GM18508 (cell line): ENCODE data around the gene MAP3K6.

Experiments used
- ATAC-seq: cut with Tn5 transposase; IDR thresholded peaks from one replicate; pipeline ENCODE4 v1.9.1; 2021; ENCODE audit warnings: moderate number of reproducible peaks; ENCODE audit not compliant: insufficient read depth, unreplicated experiment

The MAP3K6 gene

DNA sequence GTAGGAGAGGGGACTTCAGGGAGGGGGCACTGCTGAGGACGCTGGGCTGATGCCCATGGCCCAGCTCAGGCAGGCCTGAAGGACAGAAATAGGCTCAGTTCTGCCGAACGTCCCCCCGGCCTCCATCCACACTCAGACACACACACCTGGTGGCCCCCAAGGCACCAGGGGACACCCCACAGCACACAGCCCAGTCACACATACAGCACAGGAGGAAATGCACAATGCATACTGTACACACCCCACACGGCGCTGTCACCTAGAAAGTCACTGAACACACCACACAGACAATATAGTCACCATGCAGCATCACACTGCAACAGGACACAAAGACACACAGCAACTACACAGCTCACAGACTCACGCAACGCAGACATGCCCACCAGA, 24.4 kb downstream of the MAP3K6 start:
- no peak for ATAC-seq

GRCh38 chr1:27341525-27342252, 25.1 kb downstream of the MAP3K6 start, which contains the start of gene SYTL1:
Gene SYTL1, plus strand, starts transcription at chr1:27342022. Its CDS starts 3,313 bp downstream, at chr1:27345335.
- no peak for ATAC-seq

DNA sequence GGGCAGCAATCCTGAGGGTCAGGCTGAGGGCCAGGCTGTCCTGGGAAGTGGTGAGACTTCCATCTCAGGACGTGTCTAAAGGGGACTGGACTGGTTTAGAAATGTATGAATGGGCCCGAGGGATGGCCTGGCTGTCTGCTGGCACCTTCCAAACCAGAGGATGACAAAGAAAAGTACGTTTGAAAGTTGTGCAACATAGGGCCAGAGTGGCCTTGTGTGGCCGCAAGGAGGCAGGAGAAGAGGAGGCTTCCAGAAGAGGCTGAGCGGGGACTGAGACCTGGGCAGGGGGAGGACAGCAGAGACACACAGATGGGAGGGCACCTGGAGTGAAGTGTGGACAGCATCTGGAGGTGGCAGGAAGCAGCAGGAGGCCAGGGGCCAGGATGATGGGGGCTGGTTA, 27.5 kb downstream of the MAP3K6 start:
- ATAC-seq: no peak

GRCh38 chr1:27338751-27339150, 28.0 kb downstream of the MAP3K6 start:
- ATAC-seq: no peak

DNA sequence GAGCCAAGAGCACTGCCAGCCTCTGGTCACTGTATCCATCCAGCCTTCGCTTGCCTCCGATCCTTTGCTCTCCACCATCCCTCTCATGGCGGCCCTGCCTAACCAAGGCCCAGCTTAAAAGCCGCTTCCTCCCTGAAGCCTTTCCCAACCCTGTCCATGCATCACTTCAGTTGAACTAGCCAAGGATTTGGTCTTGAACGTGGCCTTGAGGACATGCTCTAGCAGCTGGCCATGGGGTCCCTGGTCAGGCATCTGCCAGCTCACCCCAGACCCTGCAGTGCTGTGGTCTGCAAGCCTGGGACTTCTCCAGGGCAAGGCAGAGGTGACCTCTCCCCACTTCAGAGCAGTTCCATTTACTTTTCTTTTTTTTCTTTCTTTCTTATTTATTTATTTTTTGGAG, 30.0 kb downstream of the MAP3K6 start:
- no peak for ATAC-seq

- ATAC-seq: no peak
Measured at GRCh38 chr1:27335506-27336422, 31.0 kb downstream of the MAP3K6 start.

DNA sequence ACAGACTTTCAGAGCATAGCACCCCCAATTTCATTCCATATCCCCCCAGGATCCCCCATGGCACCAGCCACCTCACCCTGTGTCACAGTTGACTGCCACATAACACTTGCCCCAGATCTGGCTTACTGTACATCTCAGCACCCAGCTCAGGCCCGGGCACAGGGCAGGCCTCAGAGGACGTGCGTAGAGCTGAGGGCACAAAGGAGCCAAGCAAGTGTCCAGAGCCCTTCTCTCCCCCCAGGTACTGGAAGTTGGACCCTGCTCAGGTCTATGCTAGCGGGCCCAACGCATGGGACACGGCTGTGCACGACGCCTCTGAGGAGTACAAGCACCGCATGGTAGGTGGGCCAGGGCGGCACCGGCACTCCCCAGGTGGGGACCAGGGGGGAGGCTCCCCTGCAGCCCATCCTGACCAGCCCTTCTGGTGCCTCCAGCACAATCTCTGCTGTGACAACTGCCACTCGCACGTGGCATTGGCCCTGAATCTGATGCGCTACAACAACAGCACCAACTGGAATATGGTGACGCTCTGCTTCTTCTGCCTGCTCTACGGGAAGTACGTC, 33.0 kb downstream of the MAP3K6 start:
- ATAC-seq: no peak

GRCh38 chr1:27332536-27333281, 34.1 kb downstream of the MAP3K6 start:
- ATAC-seq: no peak

- no peak for ATAC-seq
Measured at GRCh38 chr1:27331922-27332321, 34.8 kb downstream of the MAP3K6 start.

DNA sequence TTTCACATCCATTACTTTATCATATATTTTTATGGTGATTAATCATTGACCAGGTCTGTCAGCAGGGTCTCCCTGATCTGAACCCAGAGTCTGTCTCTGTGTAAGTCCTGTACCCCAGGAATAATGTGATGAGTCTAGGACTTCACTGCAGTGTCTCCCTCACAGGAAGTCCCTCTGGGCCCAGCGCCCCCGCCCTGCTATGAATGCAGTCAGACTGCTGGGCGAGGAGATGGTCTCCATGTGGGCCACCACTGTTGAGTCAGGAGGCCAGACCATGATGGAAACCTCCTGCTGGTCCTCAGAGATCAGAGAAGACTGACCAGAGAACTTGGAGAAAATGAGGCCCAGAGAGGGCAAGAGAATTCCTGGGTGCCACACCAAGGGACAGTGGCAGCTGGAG, 35.3 kb downstream of the MAP3K6 start:
- no peak for ATAC-seq

DNA sequence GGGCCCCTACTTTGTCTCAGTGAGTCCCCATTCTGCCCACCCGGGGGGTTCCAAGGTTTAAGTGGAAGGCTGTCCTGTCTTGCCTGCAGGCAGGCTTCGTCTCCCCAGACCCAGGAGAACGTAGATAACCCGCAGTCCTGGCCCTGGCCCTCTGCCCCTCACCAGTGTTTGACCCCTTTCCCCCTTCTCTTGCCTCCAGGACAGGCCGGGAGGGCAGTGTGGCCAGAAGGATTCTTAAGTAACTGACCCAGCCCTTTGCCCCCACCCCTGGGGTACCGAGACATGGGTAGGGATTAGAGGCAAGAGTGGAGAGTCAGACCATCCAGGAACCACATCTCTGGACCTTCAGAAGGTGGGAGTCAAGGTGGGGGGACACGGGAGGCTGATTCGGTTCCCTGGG, 36.0 kb downstream of the MAP3K6 start:
- no peak for ATAC-seq

DNA sequence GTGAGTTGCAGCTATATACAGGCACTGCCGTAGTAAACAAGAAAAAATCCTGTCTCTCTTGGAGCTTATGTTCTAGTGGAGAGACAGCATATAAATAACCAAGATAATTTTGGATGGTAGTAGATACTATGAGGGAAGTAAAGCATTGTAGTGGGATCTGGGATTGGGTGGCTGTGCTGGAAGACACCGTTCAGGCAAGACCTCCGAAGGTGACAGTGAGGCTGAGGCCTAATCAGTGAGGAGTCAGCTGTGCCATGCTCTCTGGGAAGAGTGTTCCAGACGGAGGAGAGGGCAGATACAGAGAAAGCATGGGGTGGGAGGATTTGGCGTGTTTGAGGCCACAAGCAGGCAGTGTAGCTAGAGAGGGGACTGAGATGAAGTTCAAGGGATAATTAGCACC, 38.8 kb downstream of the MAP3K6 start:
- no peak for ATAC-seq

GRCh38 chr1:27325286-27325685, 41.5 kb downstream of the MAP3K6 start:
- no peak for ATAC-seq

DNA sequence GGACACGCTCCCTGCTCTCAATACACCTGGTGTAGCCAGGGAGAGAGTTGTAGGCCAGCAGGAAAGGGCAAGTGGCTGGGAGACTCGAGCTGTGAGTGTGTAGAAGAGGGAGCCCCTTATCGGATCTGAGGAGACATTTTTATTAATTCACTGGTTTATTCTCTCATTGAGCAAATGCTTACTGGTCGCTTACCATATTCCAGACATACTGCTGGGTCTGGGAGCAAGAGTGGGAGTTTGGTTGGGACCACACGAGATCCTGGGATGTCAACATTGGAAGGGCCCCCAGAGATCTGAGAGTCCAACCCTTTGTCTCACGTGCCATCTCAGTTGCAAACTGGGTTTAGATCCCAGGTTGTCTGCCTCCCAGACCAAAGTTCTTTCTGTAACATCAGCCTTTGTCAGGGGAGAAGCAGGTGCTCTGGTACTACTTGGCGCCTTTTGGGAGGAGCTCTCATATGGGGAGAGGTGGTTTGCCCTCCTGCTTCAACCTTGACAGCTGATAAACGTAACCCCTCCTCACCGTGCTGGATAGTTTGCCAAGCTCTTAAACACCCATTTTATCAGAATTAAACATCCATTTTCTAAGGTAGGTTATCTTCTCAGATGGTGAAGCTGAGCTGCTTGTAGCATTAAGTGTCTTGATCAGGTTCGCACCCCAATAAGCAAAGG, 44.1 kb downstream of the MAP3K6 start:
- no peak for ATAC-seq

GRCh38 chr1:27321813-27322568, 44.8 kb downstream of the MAP3K6 start, which contains the start of gene TMEM222:
Gene TMEM222, plus strand, starts transcription at chr1:27322163. Its CDS starts 35 bp downstream, at chr1:27322198.
- ATAC-seq: peak; percentile 49

DNA sequence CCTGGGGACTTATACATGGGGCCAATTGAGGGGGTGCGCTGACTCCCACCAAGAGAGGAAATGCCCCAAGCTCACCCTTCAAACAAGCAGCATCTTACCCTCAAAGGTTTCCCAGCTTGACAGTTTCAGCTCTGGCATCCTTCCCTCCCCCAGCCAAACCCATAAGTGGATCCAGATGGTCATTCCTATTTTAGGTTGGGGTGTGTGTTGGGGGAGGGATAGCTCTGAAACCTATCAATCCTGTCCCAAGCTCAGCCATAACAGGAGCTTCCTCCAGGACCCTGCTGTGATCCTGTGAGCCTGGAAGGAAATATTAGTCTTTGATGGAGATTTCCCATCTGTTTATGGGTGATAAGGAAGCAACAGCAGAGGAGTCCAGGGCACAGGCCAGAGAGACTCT, 48.2 kb downstream of the MAP3K6 start:
- ATAC-seq: no peak

DNA sequence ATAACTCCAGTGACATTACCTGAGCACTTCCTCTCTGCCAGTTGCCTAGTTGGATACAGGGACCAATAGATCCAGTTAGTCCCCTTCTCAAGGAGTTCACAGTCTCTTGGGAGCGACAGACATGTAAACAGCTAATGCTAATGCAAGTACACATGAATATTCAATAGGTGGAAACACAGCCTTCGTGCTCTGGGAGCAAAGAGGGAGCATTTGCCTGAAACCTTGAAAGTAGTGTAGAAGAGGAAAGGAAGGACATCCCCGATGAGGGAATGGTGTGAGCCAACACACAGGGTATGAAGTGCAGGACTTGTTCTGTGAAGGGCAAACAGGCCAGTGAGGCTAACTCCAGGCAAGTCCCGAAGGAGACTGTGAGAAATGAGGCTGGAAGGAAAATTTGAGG, 48.6 kb downstream of the MAP3K6 start:
- ATAC-seq: no peak

DNA sequence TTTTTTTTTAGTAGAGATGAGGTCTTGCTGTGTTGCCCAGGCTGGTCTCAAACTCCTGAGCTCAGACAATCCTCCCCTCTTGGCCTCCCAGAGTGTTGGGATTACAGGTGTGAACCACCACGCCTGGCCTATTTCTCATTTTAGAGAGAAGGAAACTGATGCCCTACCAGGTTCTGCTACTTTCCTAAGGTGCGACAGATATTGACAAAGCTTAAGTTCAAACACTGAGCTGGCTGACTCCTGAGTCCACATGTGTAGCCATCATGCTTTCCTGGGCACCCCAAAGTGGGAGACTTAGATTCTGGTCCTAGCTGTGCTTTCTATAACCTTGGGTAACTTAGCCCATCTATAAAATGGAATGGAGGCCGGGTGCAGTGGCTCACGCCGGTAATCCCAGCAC, 49.9 kb downstream of the MAP3K6 start:
- no peak for ATAC-seq

DNA sequence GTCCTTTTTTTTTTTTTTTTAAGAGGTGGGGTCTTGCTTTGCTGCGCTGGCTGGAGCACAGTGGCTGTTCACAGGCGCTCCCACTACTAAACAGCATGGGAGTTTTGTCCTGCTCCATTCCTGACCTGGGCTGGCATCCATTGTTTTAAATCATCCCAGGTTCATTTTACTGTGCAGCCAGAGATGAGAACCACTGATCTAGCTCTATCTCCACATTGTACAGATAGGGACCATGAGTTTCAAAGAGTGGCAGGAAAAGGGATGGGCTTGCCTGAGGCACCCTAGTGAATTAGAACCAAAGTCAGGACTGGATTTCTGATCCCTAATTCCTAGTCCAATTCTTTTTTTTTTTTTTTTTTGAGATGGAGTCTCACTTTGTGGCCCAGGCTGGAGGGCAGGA, 52.0 kb downstream of the MAP3K6 start:
- no peak for ATAC-seq
